K562 (cell line): ENCODE measurements around the gene ZKSCAN3. TPM values are rescaled to one million over a fixed set of nuclear protein-coding genes. Genes with fewer than 3 reads are reported as not detected.

Source experiments
- ATF7 ChIP-seq: fragments of 450-650 bp; IDR thresholded peaks from 2 replicates; pipeline ENCODE4 v1.7.1; 2014; ENCODE audit warnings: mild to moderate bottlenecking, moderate library complexity
- HMG20A ChIP-seq: fragments of 450-650 bp; formaldehyde crosslinking; conservative IDR thresholded peaks from 2 replicates; pipeline ENCODE4 v1.4.0; 2020; ENCODE audit warnings: mild to moderate bottlenecking, mixed read lengths
- IFI16 ChIP-seq: fragments of 250-450 bp; sonication (Bioruptor Pico); IDR thresholded peaks from 2 replicates; pipeline ENCODE4 v2.1.2; 2022; ENCODE audit warnings: mild to moderate bottlenecking, inconsistent platforms
- MYC ChIP-seq, 2 experiments: fragments of 250-450 bp in 1 of 2; sonication (Bioruptor Pico) in 1 of 2; IDR thresholded peaks; 2 replicates each; pipeline versions ENCODE4 v1.5.1 to v1.6.1; 2012 to 2021; ENCODE audit warnings: low read depth in 2 of 2, borderline replicate concordance in 1 of 2, improper control_type of control experiment in 1 of 2, low read length in 1 of 2, mild to moderate bottlenecking in 1 of 2, moderate library complexity in 1 of 2
- POLR2AphosphoS2 ChIP-seq: IDR thresholded peaks from 2 replicates; pipeline ENCODE4 v1.6.1; 2012; ENCODE audit warnings: low read length, improper control_type of control experiment
- RBFOX2 ChIP-seq: fragments of 200-400 bp; formaldehyde crosslinking; IDR thresholded peaks from 2 replicates; pipeline ENCODE4 v1.6.1; 2017; ENCODE audit warnings: low read depth, mild to moderate bottlenecking, low read length, moderate library complexity
- RBM17 ChIP-seq: fragments of 200-400 bp; formaldehyde crosslinking; IDR thresholded peaks from 2 replicates; pipeline ENCODE4 v1.6.1; 2017; ENCODE audit warnings: low read depth, mild to moderate bottlenecking, low read length, borderline replicate concordance
- SAFB2 ChIP-seq: fragments of 200-400 bp; formaldehyde crosslinking; IDR thresholded peaks from 2 replicates; pipeline ENCODE4 v1.6.1; 2018; ENCODE audit warnings: borderline replicate concordance, low read length, low read depth, moderate library complexity; ENCODE audit not compliant: severe bottlenecking
- TAF1 ChIP-seq: IDR thresholded peaks from 2 replicates; pipeline ENCODE4 v1.6.1; 2011; ENCODE audit warnings: mild to moderate bottlenecking, low read length, moderate library complexity; ENCODE audit not compliant: insufficient read depth, control insufficient read depth, severe bottlenecking; ENCODE audit errors: extremely low read depth
- ZNF57 ChIP-seq: fragments of 450-650 bp; formaldehyde crosslinking; IDR thresholded peaks from 2 replicates; pipeline ENCODE4 v1.4.0; 2020; ENCODE audit warnings: mild to moderate bottlenecking, moderate library complexity
- polyA plus RNA-seq, 8 experiments: library from polyadenylated mRNA; depleted of rRNA in 4 of 8; stranded (reverse) in 5 of 8; unstranded in 3 of 8; fragments of >200 nt; fragmentation: Nextera tagmentation in 2 of 8; fragmentation: Illumina TruSeq in 1 of 8; extraction: Ambion mirVana in 2 of 8; extraction: Trizol in 1 of 8; gene quantifications; 2 replicates each; pipeline versions ENCODE4 v1.2.1 to v1.2.3, GENCODE V29; 2011 to 2014; ENCODE audit warnings: inconsistent platforms in 1 of 8, missing spikeins in 1 of 8
- total RNA-seq, 7 experiments: library from RNA; depleted of rRNA in 6 of 7; stranded (reverse); fragments of >200 nt in 6 of 7; fragmentation: Illumina TruSeq in 2 of 7; extraction: Trizol in 2 of 7; gene quantifications; 2 replicates each; pipeline versions ENCODE4 v1.2.1 to v1.2.3, GENCODE V29; 2011 to 2021; ENCODE audit warnings: low replicate concordance in 1 of 7
- TF ChIP-seq, protein P1 (sequence below), 3 experiments: fragments of 200-800 bp in 1 of 3; sonication (Bioruptor generic) in 1 of 3; sonication (generic) in 1 of 3; formaldehyde crosslinking in 1 of 3; IDR thresholded peaks; 2 replicates each; pipeline versions ENCODE4 v1.6.1 to v1.8.0; 2016 to 2022; ENCODE audit warnings: mild to moderate bottlenecking in 2 of 3, missing compliant biosample characterization in 2 of 3, missing genetic modification characterization in 2 of 3, missing genetic modification reagents in 1 of 3
- TF ChIP-seq, protein P2 (sequence below): sonication (generic); formaldehyde crosslinking; IDR thresholded peaks from 2 replicates; pipeline ENCODE4 v1.8.0; 2023; ENCODE audit warnings: missing genetic modification reagents, mild to moderate bottlenecking, borderline replicate concordance
- TF ChIP-seq, protein P3 (sequence below): fragments of 450-650 bp; IDR thresholded peaks from 2 replicates; pipeline ENCODE4 v1.6.1; 2018; ENCODE audit not compliant: partially characterized antibody

ZKSCAN3 gene
- total and polyA plus RNA-seq, 9 of the 15 experiments (the other 6 are each of a cell fraction or from before 2014, with no cell fraction given) = 3.0 to 12.4 (median 10.2) TPM

DNA sequence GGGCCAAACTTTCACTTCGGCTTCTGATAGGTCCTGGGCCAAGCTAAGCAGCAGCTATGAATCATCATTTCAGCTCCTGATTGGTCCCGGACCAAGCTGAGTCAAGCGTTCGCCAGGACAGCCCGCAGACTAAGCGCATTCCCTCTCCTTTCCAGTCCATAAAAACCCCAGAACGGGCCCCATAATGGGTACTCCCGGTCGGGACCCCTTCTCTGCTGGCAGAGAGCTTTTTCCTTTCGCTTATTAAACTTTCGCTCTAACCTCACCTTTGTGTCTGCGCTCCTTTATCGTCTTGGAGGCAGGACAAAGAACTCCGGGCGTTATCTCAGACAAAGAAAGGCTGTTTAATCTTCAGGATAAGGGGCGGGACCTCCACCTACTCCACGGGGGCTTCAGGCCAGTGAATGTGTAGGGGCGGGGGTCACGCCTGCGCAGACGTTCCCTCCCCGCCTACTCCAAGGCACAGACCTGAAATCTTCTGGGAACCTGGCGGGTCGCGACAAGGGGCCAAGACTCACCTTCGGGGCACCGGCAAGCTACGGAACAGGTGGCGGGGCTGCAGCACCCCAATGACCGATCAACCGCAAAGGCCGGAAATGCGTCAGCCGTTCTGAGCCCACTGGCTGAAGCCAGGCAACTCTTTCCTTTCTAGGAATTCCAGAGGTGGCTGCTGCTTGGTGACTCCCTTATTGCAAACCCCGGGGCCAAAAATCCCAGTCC, 14.0 kb upstream of the ZKSCAN3 start, which contains the start of gene ZSCAN31 (continued):
- TF ChIP-seq, protein P1, sequence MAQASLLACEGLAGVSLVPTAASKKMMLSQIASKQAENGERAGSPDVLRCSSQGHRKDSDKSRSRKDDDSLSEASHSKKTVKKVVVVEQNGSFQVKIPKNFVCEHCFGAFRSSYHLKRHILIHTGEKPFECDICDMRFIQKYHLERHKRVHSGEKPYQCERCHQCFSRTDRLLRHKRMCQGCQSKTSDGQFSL (CRISPR knock-in tag; IDR thresholded peaks at IDR 0.05) = no peak
- TF ChIP-seq, protein P1 (tag; IDR thresholded peaks at IDR 0.05) = no peak
- TF ChIP-seq TAF1 (peak; percentile 70), RBM17 (no peak), IFI16 (no peak), SAFB2 (no peak), MYC (IDR thresholded peaks at IDR 0.05; ENCODE audit: low read depth, low read length) (peak; percentile 11; the same call in 1 of the 2 replicates), MYC (CRISPR knock-in tag; IDR thresholded peaks at IDR 0.05; ENCODE audit: borderline replicate concordance, low read depth) (peak; percentile 48; the same call in 1 of the 2 replicates), RBFOX2 (peak; percentile 97), HMG20A (no peak), ZNF57 (CRISPR knock-in tag) (no peak), ATF7 (peak; percentile 99), POLR2AphosphoS2 (no peak; the same call in 1 of the 2 replicates)
- TF ChIP-seq, protein P2, sequence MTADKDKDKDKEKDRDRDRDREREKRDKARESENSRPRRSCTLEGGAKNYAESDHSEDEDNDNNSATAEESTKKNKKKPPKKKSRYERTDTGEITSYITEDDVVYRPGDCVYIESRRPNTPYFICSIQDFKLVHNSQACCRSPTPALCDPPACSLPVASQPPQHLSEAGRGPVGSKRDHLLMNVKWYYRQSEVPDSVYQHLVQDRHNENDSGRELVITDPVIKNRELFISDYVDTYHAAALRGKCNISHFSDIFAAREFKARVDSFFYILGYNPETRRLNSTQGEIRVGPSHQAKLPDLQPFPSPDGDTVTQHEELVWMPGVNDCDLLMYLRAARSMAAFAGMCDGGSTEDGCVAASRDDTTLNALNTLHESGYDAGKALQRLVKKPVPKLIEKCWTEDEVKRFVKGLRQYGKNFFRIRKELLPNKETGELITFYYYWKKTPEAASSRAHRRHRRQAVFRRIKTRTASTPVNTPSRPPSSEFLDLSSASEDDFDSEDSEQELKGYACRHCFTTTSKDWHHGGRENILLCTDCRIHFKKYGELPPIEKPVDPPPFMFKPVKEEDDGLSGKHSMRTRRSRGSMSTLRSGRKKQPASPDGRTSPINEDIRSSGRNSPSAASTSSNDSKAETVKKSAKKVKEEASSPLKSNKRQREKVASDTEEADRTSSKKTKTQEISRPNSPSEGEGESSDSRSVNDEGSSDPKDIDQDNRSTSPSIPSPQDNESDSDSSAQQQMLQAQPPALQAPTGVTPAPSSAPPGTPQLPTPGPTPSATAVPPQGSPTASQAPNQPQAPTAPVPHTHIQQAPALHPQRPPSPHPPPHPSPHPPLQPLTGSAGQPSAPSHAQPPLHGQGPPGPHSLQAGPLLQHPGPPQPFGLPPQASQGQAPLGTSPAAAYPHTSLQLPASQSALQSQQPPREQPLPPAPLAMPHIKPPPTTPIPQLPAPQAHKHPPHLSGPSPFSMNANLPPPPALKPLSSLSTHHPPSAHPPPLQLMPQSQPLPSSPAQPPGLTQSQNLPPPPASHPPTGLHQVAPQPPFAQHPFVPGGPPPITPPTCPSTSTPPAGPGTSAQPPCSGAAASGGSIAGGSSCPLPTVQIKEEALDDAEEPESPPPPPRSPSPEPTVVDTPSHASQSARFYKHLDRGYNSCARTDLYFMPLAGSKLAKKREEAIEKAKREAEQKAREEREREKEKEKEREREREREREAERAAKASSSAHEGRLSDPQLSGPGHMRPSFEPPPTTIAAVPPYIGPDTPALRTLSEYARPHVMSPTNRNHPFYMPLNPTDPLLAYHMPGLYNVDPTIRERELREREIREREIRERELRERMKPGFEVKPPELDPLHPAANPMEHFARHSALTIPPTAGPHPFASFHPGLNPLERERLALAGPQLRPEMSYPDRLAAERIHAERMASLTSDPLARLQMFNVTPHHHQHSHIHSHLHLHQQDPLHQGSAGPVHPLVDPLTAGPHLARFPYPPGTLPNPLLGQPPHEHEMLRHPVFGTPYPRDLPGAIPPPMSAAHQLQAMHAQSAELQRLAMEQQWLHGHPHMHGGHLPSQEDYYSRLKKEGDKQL (CRISPR knock-in tag) = peak; percentile 40; the same call in 1 of the 2 replicates
- TF ChIP-seq, protein P3, sequence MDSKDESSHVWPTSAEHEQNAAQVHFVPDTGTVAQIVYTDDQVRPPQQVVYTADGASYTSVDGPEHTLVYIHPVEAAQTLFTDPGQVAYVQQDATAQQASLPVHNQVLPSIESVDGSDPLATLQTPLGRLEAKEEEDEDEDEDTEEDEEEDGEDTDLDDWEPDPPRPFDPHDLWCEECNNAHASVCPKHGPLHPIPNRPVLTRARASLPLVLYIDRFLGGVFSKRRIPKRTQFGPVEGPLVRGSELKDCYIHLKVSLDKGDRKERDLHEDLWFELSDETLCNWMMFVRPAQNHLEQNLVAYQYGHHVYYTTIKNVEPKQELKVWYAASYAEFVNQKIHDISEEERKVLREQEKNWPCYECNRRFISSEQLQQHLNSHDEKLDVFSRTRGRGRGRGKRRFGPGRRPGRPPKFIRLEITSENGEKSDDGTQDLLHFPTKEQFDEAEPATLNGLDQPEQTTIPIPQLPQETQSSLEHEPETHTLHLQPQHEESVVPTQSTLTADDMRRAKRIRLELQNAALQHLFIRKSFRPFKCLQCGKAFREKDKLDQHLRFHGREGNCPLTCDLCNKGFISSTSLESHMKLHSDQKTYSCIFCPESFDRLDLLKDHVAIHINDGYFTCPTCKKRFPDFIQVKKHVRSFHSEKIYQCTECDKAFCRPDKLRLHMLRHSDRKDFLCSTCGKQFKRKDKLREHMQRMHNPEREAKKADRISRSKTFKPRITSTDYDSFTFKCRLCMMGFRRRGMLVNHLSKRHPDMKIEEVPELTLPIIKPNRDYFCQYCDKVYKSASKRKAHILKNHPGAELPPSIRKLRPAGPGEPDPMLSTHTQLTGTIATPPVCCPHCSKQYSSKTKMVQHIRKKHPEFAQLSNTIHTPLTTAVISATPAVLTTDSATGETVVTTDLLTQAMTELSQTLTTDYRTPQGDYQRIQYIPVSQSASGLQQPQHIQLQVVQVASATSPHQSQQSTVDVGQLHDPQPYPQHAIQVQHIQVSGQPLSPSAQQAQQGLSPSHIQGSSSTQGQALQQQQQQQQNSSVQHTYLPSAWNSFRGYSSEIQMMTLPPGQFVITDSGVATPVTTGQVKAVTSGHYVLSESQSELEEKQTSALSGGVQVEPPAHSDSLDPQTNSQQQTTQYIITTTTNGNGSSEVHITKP = peak; percentile 44
